NCI-H69 (cell line): Measurements from ENCODE around the gene PSMA2.

Experiments
- DNase-seq: peaks from one replicate; lab custom pipeline; 2025; lab: John Stamatoyannopoulos, UW

Gene PSMA2

DNA sequence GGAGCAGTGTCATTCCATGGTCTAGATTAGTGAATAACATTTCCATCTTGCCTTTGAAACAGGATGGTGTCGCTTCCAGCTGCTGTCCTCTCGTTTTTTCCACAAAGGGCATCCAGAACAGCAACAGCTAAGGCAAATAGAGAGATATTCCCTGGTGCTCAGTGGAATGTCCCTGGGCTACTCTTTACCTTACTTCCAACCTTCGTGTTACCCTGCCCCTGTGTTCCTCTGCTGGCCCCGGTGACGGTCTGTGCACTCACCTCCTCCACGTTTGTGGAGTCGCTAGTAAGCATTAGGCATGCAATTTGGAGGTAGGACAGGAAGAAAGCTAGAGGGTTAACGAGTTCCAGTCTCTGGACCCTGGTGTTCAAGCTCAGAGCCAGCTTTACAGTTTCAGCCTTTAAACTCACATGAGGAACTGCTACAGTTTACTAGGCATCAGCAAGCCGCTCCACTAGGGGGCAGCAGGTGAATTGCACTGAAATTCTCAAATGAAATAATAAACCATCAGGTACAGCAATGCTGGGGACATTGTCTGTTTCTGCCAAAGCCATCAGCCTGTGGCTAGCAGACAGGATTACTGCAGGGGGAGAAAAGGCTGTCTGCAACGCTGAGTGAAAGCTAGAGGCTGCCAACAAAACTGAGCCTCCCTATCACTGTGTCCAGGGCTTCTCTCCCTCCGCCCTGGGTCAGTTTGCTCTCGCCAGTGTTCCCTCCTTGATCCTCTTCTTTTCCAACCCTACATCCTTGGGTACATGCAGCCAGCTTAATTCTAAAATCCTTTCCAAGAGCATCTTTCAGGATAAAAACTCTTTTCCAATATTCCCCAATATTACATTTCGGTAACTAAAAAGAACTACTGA is 9.2 kb upstream of the PSMA2 start:
- DNase-seq, result peak; percentile 66

GRCh38 chr7:42939457-42940240 is 7.7 kb upstream of the PSMA2 start:
- DNase-seq, result no peak

DNA sequence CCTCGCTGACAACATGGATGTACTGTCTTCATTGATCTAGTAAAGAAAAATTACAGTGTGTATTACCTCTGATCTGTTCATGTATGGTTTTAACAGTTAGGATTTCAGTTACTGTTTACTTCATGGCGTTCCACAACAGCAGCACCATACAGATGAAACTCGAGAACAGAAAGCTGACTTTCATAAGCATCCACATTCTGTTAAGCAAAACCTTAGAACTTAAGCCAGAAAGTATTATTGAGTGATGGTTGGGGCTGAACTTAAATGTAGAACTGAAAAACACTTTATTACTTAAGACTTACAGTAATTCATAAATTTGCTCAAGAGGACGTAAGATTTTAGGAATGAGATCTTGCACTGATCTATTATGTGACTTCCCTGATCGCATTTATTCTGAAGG is 3.9 kb upstream of the PSMA2 start:
- DNase-seq, result no peak

- DNase-seq, result no peak
Observed at GRCh38 chr7:42934291-42934690, 2.3 kb upstream of the PSMA2 start.

DNA sequence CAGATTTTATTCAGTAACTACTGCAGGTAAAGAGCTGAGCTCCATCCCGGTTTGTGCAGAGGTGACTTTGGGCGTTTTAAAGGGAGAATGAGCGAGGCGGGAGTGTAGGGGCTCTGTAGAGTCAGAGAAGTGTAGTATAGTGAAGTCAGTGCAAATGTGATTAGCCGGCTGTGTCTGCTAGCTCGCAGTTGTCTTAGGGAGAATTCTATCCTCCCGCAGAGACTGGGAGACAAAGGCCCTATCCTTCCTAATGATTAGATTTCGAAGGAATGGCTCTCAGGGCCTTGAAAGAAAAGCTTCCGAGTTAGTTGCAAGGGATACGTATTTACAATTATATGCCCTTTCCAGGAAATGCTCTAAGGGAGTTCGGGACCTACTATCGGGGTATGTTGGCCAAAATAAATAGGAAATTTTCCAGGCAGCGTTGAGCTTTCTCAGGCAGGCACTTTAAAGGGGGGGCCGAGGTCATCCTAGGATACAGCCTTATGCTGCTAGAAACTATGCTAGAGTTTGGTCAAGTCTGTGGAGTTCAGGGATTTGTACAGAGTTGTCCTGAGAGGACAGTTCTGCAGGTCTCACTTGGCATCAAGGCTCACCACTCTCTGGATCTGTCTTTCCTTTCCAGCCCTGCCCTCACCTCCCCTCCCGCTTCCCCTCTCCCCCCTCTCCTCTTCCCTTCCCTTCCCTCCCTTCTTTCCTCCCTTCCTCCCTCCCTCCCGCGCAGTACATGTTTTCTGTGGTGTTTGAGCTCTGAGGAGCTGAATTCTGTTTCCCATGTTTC is 1.0 kb upstream of the PSMA2 start:
- peak; percentile 60 for DNase-seq

- no peak for DNase-seq
Observed at GRCh38 chr7:42931447-42931833, 534 bp downstream of the PSMA2 start.

GRCh38 chr7:42930889-42931288 is 1.1 kb downstream of the PSMA2 start:
- DNase-seq, result no peak

- no peak for DNase-seq
Observed at GRCh38 chr7:42929449-42929848, 2.5 kb downstream of the PSMA2 start.

- DNase-seq, result no peak
Observed at GRCh38 chr7:42928754-42929153, 3.2 kb downstream of the PSMA2 start.

DNA sequence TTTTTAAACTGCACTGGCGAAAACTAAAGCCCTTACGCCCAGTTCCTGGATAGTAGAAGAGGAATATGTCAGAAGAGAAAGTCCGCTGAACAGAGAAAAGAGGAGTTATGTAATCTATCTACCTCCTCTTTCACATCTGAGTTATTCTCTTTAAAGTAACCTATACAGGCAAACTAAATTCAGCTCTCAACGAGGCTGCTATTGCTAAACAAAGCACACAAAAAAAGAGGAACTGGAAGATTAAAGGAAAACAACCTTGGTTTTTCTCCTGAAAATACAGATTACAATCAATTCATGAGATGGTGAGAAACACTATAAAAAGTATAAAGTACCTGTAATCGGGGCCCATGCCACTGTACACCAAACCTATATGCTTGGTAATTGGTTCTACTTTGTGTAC is 5.8 kb downstream of the PSMA2 start:
- DNase-seq, result no peak

DNA sequence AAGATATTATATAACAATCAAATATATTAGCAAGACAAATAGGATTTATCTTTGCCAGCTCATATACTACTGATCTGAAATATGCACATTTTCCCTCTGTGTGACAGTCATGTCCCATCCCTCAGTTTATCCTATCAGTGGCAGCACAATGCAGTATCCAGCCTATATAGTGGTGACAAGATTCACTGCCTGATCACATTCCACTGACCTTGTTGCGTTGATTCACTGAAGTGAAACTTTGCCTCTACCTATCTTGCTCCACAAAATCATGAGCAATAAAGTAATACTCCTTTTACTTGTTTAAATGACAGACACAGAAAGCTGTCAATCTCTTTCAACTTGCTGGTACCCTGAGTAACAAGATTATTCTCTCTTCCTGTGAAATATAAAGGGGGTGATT is 6.3 kb downstream of the PSMA2 start:
- no peak for DNase-seq

GRCh38 chr7:42924223-42924838 is 7.6 kb downstream of the PSMA2 start:
- no peak for DNase-seq

GRCh38 chr7:42922017-42922753 is 9.8 kb downstream of the PSMA2 start:
- no peak for DNase-seq

DNA sequence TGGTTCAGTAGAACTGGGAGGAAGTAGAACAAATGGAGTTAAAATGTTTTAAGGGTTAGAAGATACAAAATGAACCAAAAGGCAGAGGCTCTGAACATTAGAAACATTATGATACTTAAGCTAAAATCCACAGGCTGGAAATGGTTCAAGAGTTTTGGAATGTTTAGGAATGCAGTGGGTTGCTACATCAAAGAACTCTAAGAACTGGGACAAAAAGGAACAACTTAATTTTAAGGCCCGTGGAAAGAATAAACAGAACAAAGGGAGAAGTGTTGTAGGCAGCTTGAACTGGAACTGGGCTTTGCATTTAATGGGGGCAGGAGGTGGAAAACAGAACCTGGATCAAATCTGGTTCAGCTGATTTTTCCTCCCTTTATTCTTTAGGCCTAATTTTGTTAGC is 16.6 kb downstream of the PSMA2 start:
- no peak for DNase-seq

- no peak for DNase-seq
Observed at GRCh38 chr7:42914421-42915045, 17.4 kb downstream of the PSMA2 start.

DNA sequence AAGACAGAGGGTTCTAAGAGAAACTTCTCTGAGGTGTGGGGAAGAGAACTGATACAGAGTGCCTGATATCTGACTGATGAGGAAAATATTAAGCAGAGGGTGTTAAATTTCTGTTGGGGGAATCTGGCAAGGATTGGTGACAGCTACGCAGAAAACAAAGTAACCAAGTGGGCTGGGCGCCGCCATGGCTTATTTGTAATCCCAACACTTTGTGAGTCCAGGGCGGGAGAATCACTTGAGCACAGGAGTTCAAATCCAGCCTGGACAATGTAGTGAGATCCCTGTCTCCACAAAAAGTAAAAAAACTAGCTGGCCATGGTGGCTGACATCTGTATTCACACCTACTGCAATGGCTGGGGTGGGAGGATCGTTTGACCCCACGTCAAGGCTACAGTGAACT is 18.0 kb downstream of the PSMA2 start:
- DNase-seq, result no peak

DNA sequence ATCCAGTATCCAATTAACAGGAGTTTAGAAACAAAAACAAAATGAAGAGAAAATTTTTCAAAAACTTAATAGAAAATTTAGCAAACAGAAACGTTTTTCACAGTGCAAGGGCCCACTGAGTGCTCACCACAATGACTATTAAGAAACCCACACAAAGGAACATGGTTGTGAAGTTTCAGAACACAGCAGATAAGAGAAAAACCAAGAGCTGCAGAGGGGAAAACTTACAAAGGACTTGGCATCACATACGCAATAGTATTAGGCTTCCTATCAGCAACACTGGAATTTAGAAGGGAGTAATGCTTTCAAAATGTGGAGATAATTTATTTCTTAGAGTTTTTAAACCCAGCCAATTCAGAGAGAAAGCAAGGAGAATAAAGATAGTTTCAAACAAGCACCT is 18.4 kb downstream of the PSMA2 start:
- no peak for DNase-seq

DNA sequence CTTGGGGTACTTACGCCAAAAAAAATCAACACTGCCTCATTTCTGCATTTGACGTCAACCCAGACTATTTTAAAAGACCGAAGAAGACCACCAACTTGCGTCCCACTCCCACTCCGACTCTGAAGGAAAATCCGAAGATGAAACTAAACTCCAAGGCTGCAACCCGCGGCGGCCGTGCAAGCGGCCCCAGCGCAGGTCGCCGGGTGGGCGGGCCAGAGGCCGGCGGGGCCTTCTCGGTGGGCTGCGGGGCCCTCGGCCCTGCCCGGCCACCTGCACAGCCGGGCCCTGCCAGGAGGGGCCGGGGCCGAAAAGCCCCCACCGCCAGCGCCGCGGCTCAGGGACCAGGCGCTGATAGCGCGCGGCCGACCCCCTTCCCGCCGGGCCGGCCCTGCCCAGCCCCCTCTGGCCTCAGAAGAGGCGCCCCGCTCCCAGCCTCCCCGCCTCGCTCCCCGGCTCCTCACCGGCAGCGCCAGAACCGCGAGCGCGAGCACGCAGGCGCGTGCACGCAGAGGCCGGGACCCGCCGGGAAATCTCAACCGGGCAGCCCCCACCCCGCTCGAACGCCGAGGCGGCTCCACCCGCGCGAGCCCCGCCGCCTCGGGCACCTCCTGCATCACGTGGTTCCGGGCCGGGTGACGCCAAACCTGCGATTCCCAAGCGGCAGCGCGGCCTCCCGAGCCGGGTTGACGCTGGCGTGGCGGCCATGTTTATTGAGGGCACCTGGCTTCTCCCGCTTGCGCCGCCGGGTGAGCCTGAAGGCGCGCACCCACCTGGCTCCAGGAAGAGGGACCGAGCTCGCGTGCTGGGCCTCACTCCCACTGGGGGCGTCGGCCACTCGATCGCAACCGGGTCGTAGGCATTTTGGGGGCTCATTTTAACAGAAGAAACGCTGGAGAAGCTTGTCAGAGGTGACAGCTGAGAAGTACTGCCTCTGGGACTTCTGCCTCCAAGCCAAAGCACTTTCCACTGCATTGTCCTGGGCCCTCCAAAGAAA is 20.2 kb downstream of the PSMA2 start, which contains the start of gene C7orf25:
C7orf25 (minus strand) TSS at position 617 of the 994 bp plus-strand sequence. CDS start 1,170 bp downstream, outside the sequence.
- DNase-seq, result peak; percentile 99

DNA sequence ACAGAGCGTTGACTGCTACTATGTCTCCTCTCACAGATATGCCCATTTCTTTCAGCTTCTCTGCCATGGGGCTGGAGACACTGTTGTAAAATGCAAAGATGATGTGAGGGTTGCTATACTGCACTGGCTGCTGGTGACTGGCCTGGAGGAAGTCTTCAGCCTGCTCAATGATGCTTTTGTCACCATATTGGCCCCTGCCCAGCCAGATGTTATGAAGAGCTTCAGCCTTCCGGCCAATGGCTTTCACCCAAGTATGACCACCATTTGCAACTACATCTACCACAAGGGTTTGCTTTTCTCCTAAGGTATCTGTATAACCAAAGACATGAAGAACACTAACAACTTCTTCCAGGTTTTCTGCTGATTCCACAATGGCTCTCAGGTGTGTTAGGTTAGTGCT is 21.7 kb downstream of the PSMA2 start:
- no peak for DNase-seq

- no peak for DNase-seq
Observed at GRCh38 chr7:42907316-42907715, 24.7 kb downstream of the PSMA2 start.
